HepG2 (cell line): ENCODE measurements around the gene MIEF1. TPM values are rescaled to one million over a fixed set of nuclear protein-coding genes. Genes with fewer than 3 reads are reported as not detected.
A peak's percentile ranks its signal among the peaks of the same experiment; 100 is the strongest.

Source experiments
- ARID3A ChIP-seq: IDR thresholded peaks from 2 replicates; pipeline ENCODE4 v1.6.1; 2012; ENCODE audit warnings: low read depth, low read length, improper control_type of control experiment
- HMGA1 ChIP-seq: sonication (generic); formaldehyde crosslinking; conservative IDR thresholded peaks from 2 replicates; pipeline ENCODE4 v1.4.0; 2020; ENCODE audit warnings: missing genetic modification reagents
- IKZF4 ChIP-seq: sonication (generic); formaldehyde crosslinking; IDR thresholded peaks from 2 replicates; pipeline ENCODE4 v1.5.1; 2020; ENCODE audit warnings: borderline replicate concordance, mild to moderate bottlenecking, low read depth, missing genetic modification reagents; ENCODE audit errors: not compliant biosample characterization
- MTF2 ChIP-seq: sonication (generic); formaldehyde crosslinking; IDR thresholded peaks from 2 replicates; pipeline ENCODE4 v1.5.0; 2020; ENCODE audit warnings: missing genetic modification reagents, borderline replicate concordance
- NFKBIZ ChIP-seq: IDR thresholded peaks from 2 replicates; pipeline ENCODE4 v1.6.1; 2018; ENCODE audit warnings: missing genetic modification reagents, missing compliant biosample characterization
- SALL2 ChIP-seq: sonication (generic); formaldehyde crosslinking; IDR thresholded peaks from 2 replicates; pipeline ENCODE4 v1.8.1; 2023; ENCODE audit warnings: mild to moderate bottlenecking, missing genetic modification reagents, inconsistent platforms
- SMARCC2 ChIP-seq: fragments of 450-650 bp; IDR thresholded peaks from 2 replicates; pipeline ENCODE4 v1.6.1; 2017; ENCODE audit warnings: antibody characterized with exemption, mild to moderate bottlenecking
- SOX6 ChIP-seq, 2 experiments: fragments of 450-650 bp in 1 of 2; sonication (generic) in 1 of 2; formaldehyde crosslinking in 1 of 2; IDR thresholded peaks; 2 replicates each; pipeline versions ENCODE4 v1.4.0 to v1.6.1; 2017 to 2020; ENCODE audit warnings: antibody characterized with exemption in 1 of 2, mild to moderate bottlenecking in 1 of 2, missing genetic modification reagents in 1 of 2
- XRCC5 ChIP-seq: fragments of 200-400 bp; formaldehyde crosslinking; optimal IDR thresholded peaks from 2 replicates; pipeline ENCODE3; 2017; ENCODE audit warnings: mild to moderate bottlenecking, low read length
- ZBTB3 ChIP-seq: sonication (generic); formaldehyde crosslinking; IDR thresholded peaks from 2 replicates; pipeline ENCODE4 v1.4.0; 2020; ENCODE audit warnings: low read depth, mild to moderate bottlenecking, moderate library complexity, missing genetic modification reagents, borderline replicate concordance
- ZNF160 ChIP-seq: sonication (generic); formaldehyde crosslinking; IDR thresholded peaks from 2 replicates; pipeline ENCODE4 v1.8.0; 2022; ENCODE audit warnings: mild to moderate bottlenecking, inconsistent platforms, missing genetic modification reagents
- ZNF274 ChIP-seq: sonication (generic); formaldehyde crosslinking; IDR thresholded peaks from 2 replicates; pipeline ENCODE4 v1.5.1; 2020; ENCODE audit warnings: mild to moderate bottlenecking, missing genetic modification reagents
- ZNF629 ChIP-seq: sonication (generic); formaldehyde crosslinking; conservative IDR thresholded peaks from 2 replicates; pipeline ENCODE4 v1.5.0; 2020; ENCODE audit warnings: missing genetic modification reagents
- ZNF775 ChIP-seq: sonication (generic); formaldehyde crosslinking; IDR thresholded peaks from 2 replicates; pipeline ENCODE4 v1.4.0; 2020; ENCODE audit warnings: missing genetic modification reagents, mild to moderate bottlenecking, moderate library complexity, borderline replicate concordance
- ZNF776 ChIP-seq: sonication (generic); formaldehyde crosslinking; IDR thresholded peaks from 2 replicates; pipeline ENCODE4 v1.4.0; 2020; ENCODE audit warnings: mild to moderate bottlenecking, missing genetic modification reagents
- ZZZ3 ChIP-seq: sonication (generic); formaldehyde crosslinking; IDR thresholded peaks from 2 replicates; pipeline ENCODE4 v1.4.0; 2020; ENCODE audit warnings: missing genetic modification reagents, mild to moderate bottlenecking, borderline replicate concordance
- polyA plus RNA-seq, 8 experiments: library from polyadenylated mRNA; depleted of rRNA in 3 of 8; stranded (reverse) in 7 of 8; unstranded in 1 of 8; fragments of >200 nt; fragmentation: Illumina TruSeq in 4 of 8; extraction: Trizol in 4 of 8; gene quantifications; 2 replicates each; pipeline versions ENCODE4 v1.2.1 to v1.2.3, GENCODE V29; 2011 to 2016; ENCODE audit warnings: low read depth in 4 of 8, missing spikeins in 1 of 8, mixed read lengths in 1 of 8; ENCODE audit not compliant: insufficient read depth in 1 of 8
- total RNA-seq, 5 experiments: library from RNA; depleted of rRNA; stranded (reverse); fragments of >200 nt; fragmentation: Illumina TruSeq; extraction: Trizol; gene quantifications; 2 replicates each; pipeline ENCODE4 v1.2.3, GENCODE V29; 2016; ENCODE audit warnings: low read depth in 1 of 5
- TF ChIP-seq, protein P1 (sequence below): sonication (generic); formaldehyde crosslinking; IDR thresholded peaks from 2 replicates; pipeline ENCODE4 v1.8.1; 2023; ENCODE audit warnings: missing genetic modification reagents, mild to moderate bottlenecking, borderline replicate concordance
- TF ChIP-seq, protein P2 (sequence below): sonication (generic); formaldehyde crosslinking; IDR thresholded peaks from 2 replicates; pipeline ENCODE4 v1.5.1; 2020; ENCODE audit warnings: mild to moderate bottlenecking, missing genetic modification reagents, borderline replicate concordance
- TF ChIP-seq, protein P3 (sequence below): sonication (generic); formaldehyde crosslinking; IDR thresholded peaks from 2 replicates; pipeline ENCODE4 v1.4.0; 2020; ENCODE audit warnings: missing genetic modification reagents

The MIEF1 gene
- total and polyA plus RNA-seq, 2 of the 13 experiments (the other 11 are each of a cell fraction or from before 2014, with no cell fraction given) = 21.7 to 34.8 TPM

GRCh38 chr22:39534092-39534506 is 32.0 kb downstream of the MIEF1 start (continued):
- no peak for TF ChIP-seq ZBTB3 (CRISPR knock-in tag)
- TF ChIP-seq, protein P1, sequence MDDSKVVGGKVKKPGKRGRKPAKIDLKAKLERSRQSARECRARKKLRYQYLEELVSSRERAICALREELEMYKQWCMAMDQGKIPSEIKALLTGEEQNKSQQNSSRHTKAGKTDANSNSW (CRISPR knock-in tag) = no peak
- TF ChIP-seq, protein P2, sequence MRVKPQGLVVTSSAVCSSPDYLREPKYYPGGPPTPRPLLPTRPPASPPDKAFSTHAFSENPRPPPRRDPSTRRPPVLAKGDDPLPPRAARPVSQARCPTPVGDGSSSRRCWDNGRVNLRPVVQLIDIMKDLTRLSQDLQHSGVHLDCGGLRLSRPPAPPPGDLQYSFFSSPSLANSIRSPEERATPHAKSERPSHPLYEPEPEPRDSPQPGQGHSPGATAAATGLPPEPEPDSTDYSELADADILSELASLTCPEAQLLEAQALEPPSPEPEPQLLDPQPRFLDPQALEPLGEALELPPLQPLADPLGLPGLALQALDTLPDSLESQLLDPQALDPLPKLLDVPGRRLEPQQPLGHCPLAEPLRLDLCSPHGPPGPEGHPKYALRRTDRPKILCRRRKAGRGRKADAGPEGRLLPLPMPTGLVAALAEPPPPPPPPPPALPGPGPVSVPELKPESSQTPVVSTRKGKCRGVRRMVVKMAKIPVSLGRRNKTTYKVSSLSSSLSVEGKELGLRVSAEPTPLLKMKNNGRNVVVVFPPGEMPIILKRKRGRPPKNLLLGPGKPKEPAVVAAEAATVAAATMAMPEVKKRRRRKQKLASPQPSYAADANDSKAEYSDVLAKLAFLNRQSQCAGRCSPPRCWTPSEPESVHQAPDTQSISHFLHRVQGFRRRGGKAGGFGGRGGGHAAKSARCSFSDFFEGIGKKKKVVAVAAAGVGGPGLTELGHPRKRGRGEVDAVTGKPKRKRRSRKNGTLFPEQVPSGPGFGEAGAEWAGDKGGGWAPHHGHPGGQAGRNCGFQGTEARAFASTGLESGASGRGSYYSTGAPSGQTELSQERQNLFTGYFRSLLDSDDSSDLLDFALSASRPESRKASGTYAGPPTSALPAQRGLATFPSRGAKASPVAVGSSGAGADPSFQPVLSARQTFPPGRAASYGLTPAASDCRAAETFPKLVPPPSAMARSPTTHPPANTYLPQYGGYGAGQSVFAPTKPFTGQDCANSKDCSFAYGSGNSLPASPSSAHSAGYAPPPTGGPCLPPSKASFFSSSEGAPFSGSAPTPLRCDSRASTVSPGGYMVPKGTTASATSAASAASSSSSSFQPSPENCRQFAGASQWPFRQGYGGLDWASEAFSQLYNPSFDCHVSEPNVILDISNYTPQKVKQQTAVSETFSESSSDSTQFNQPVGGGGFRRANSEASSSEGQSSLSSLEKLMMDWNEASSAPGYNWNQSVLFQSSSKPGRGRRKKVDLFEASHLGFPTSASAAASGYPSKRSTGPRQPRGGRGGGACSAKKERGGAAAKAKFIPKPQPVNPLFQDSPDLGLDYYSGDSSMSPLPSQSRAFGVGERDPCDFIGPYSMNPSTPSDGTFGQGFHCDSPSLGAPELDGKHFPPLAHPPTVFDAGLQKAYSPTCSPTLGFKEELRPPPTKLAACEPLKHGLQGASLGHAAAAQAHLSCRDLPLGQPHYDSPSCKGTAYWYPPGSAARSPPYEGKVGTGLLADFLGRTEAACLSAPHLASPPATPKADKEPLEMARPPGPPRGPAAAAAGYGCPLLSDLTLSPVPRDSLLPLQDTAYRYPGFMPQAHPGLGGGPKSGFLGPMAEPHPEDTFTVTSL = no peak
- no peak for TF ChIP-seq ZNF775 (CRISPR knock-in tag)
- TF ChIP-seq NFKBIZ = no peak
- TF ChIP-seq ZNF776 = no peak
- TF ChIP-seq IKZF4 (CRISPR knock-in tag) = no peak
- TF ChIP-seq SMARCC2 = no peak
- no peak for TF ChIP-seq ZZZ3 (CRISPR knock-in tag)
- TF ChIP-seq XRCC5 = peak; percentile 67
- TF ChIP-seq ARID3A = no peak
- no peak for TF ChIP-seq ZNF629 (CRISPR knock-in tag)
- no peak for TF ChIP-seq ZNF274 (CRISPR knock-in tag)
- TF ChIP-seq ZNF160 = no peak
- no peak for TF ChIP-seq SALL2 (CRISPR knock-in tag)
- TF ChIP-seq, protein P3, sequence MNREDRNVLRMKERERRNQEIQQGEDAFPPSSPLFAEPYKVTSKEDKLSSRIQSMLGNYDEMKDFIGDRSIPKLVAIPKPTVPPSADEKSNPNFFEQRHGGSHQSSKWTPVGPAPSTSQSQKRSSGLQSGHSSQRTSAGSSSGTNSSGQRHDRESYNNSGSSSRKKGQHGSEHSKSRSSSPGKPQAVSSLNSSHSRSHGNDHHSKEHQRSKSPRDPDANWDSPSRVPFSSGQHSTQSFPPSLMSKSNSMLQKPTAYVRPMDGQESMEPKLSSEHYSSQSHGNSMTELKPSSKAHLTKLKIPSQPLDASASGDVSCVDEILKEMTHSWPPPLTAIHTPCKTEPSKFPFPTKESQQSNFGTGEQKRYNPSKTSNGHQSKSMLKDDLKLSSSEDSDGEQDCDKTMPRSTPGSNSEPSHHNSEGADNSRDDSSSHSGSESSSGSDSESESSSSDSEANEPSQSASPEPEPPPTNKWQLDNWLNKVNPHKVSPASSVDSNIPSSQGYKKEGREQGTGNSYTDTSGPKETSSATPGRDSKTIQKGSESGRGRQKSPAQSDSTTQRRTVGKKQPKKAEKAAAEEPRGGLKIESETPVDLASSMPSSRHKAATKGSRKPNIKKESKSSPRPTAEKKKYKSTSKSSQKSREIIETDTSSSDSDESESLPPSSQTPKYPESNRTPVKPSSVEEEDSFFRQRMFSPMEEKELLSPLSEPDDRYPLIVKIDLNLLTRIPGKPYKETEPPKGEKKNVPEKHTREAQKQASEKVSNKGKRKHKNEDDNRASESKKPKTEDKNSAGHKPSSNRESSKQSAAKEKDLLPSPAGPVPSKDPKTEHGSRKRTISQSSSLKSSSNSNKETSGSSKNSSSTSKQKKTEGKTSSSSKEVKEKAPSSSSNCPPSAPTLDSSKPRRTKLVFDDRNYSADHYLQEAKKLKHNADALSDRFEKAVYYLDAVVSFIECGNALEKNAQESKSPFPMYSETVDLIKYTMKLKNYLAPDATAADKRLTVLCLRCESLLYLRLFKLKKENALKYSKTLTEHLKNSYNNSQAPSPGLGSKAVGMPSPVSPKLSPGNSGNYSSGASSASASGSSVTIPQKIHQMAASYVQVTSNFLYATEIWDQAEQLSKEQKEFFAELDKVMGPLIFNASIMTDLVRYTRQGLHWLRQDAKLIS (CRISPR knock-in tag) = no peak
- no peak for TF ChIP-seq SOX6 (IDR thresholded peaks at IDR 0.05)
- peak; percentile 56 for TF ChIP-seq SOX6 (CRISPR knock-in tag; IDR thresholded peaks at IDR 0.05)
- TF ChIP-seq HMGA1 (CRISPR knock-in tag) = no peak
- no peak for TF ChIP-seq MTF2 (CRISPR knock-in tag)
